ENCODE data around the gene TMEM176A.

TMEM176A gene

GRCh38 chr7:150850273-150850672 lies 49.7 kb downstream of the TMEM176A start:
- no peak for DNase-seq

- no peak for DNase-seq
These were observed 51.2 kb downstream of the TMEM176A start for GRCh38 chr7:150851492-150852370.

GRCh38 chr7:150852371-150852905 lies 51.9 kb downstream of the TMEM176A start, which contains the start of gene AOC1:
Gene AOC1, plus strand, starts transcription at chr7:150852517. Its CDS starts 3,954 bp downstream, at chr7:150856471.
- no peak for DNase-seq

- no peak for DNase-seq
These were observed 53.8 kb downstream of the TMEM176A start for GRCh38 chr7:150854066-150855000.

Data from activated naive CD4-positive, alpha-beta T cell treated with Interleukin-2 at 50 U/mL for 16 hours (primary cell).